Activated naive CD4-positive, alpha-beta T cell treated with Interleukin-2 at 50 U/mL for 16 hours (primary cell): ENCODE data around the gene NUTM2A.
"Not testable (repeated sequence)": the region's sequence is repeated elsewhere in the genome, so short reads cannot be mapped to it uniquely, and the experiment has no call there.

Experiments used
- DNase-seq: peaks from one replicate; pipeline ENCODE4 v3.0.0-alpha.2; 2020

The NUTM2A gene

DNA sequence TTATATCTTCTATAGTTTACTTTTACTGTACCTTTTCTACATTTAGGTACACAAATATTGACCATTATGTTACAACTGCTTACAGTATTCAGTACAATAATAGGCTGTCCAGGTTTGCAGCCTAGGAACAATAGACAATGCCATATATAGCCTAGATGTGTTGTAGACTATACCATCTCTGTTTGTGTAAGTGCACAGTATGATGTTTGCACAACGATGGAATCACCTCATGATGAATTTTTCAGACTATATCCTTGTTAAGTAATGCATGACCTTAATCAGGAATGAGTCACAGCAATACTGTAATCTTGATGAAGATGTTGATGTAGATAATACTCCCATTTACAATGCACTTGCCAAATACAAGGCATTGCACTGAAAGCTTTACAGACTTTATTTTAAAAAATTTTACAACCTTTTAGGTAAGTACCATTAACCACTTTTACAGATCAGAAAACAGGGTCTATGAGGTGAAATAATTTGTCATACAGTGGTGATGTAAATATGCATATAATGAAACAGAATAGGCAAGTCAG is 23.6 kb downstream of the NUTM2A start:
- not testable (repeated sequence) for DNase-seq

DNA sequence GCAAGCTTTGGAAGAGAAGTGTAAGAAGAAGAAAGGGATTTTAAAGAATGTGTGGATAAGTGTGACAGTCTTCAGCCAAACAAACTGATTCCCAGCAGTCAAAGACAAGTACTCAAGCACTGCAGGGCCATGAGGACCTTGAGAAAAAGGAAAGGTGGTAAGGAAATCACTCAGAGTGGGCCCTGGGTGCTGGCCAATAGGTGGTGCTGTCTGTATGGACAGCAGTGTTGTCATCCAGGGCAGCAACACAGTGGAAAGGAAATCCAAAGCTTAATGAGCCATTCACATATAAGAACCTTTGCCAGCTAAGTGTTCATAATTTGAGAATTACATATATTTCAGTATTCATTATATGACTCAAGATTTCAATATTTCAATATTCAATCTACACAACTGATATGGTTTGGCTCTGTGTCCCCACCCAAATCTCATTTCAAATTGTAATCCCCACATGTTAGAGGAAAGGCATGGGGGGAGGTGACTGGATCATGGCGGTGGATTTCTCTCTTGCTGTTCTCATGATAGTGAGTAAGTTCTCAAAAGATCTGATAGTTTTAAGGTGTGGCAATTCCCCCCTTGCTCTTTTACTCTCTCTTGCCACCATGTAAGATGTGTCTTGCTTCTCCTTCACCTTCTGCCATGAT is 55.6 kb downstream of the NUTM2A start:
- DNase-seq, result not testable (repeated sequence)
